Rectal smooth muscle tissue (tissue), 1 donor: ENCODE data around the gene COQ3.

Experiments
- H3K27ac ChIP-seq: one replicate; pipeline ENCODE4 v1.7.0; 2013; ENCODE audit warnings: low read depth, low read length, inconsistent platforms
- H3K27me3 ChIP-seq: one replicate; pipeline ENCODE4 v1.7.0; 2013; ENCODE audit warnings: low read length; ENCODE audit not compliant: control insufficient read depth, insufficient read depth
- H3K36me3 ChIP-seq: one replicate; pipeline ENCODE4 v1.7.0; 2013; ENCODE audit warnings: low read length; ENCODE audit not compliant: control insufficient read depth, insufficient read depth
- H3K4me1 ChIP-seq: one replicate; pipeline ENCODE4 v1.7.0; 2013; ENCODE audit warnings: low read length; ENCODE audit not compliant: control insufficient read depth, insufficient read depth
- H3K4me3 ChIP-seq: one replicate; pipeline ENCODE4 v1.7.0; 2013; ENCODE audit warnings: low read length
- H3K9ac ChIP-seq: one replicate; pipeline ENCODE4 v1.7.0; 2013; ENCODE audit warnings: low read length

Gene COQ3

DNA sequence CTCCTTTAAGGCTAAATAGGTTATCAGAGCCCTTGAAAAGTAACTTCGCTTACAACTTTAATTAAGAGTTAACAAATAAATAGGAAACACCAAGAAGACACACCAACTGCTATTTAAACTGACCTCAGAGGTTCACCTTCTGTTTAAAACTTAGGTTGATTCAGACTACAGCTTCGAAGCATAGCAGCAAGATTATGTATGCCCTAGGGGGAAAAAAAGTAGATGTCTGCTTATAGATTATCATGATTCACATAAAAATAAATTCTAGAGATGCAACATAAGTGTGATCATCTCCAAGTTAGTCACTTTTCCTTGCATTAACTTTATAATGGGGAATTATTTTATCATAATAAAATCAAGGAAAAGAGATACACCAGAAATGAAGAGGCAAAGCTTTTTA lies 22.2 kb upstream of the COQ3 start:
- H3K27ac ChIP-seq, result no peak overlapping the region
- no peaks in the 10 kb centered on the region for H3K27me3 ChIP-seq
- H3K4me3 ChIP-seq, result no peak overlapping the region
- peaks cover 3% of the 10 kb centered on the region for H3K4me1 ChIP-seq
- H3K9ac ChIP-seq, result no peak overlapping the region
- H3K36me3 ChIP-seq, result peaks cover 6% of the 10 kb centered on the region

- Histone ChIP-seq H3K27ac (no peak overlapping the region), H3K4me3 (no peak overlapping the region), H3K4me1 (peaks cover 3% of the 10 kb centered on the region), H3K36me3 (peaks cover 6% of the 10 kb centered on the region), H3K27me3 (no peaks in the 10 kb centered on the region), H3K9ac (no peak overlapping the region)
Observed at GRCh38 chr6:99415446-99415845, 21.5 kb upstream of the COQ3 start.

DNA sequence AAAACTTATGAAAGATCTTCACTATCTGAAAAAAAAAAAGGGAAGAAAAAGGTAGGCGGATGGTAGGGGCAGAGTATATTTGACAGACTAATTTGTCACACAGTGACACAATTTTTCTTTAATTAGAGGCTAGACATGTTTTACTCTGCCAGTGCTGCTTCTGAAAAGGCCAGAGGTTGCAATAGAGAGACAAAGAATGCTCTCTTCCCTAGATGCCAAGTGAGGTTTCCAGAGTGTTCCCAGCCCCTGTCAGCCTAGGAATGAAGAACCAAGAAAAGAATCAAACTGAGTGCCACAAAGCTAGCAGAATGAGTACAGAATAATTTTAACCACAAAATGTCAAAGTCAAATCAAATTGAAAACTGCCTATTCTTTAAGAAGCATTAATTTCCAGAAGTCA lies 18.1 kb upstream of the COQ3 start:
- no peak overlapping the region for H3K27ac ChIP-seq
- H3K36me3 ChIP-seq, result peaks cover 14% of the 10 kb centered on the region
- peaks cover 3% of the 10 kb centered on the region for H3K4me1 ChIP-seq

DNA sequence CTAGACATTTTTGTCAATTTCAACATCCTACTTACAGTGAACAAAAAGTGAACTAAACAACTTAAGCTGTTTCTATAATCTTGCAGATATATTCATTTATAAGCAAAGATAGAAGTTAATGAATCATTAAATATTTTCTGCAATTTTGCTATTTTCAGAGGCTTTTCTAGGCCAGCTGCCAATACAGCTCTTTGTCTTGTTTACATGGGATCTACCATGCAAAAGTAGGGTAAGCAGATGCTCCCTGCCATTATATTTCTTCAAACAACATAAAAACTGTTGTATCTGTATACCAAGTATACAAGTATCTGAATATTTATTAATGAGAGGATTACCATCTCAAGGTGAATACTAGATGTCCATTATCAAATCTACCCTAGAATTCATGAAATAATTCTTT lies 15.7 kb upstream of the COQ3 start:
- no peak overlapping the region for H3K4me3 ChIP-seq
- no peak overlapping the region for H3K9ac ChIP-seq
- peaks cover 3% of the 10 kb centered on the region for H3K4me1 ChIP-seq
- H3K27me3 ChIP-seq, result no peaks in the 10 kb centered on the region
- peaks cover 24% of the 10 kb centered on the region for H3K36me3 ChIP-seq
- no peak overlapping the region for H3K27ac ChIP-seq

More for the DNA sequence above, 18.1 kb upstream of the COQ3 start:
- no peaks in the 10 kb centered on the region for H3K27me3 ChIP-seq
- no peak overlapping the region for H3K9ac ChIP-seq
- H3K4me3 ChIP-seq, result no peak overlapping the region

- H3K36me3 ChIP-seq, result peaks cover 34% of the 10 kb centered on the region
- no peak overlapping the region for H3K9ac ChIP-seq
Observed at GRCh38 chr6:99407076-99407475, 13.1 kb upstream of the COQ3 start.

GRCh38 chr6:99402448-99402847 lies 8.5 kb upstream of the COQ3 start:
- Histone ChIP-seq H3K4me1 (no peaks in the 10 kb centered on the region), H3K4me3 (no peak overlapping the region), H3K9ac (no peak overlapping the region), H3K27ac (no peak overlapping the region), H3K36me3 (peaks cover 40% of the 10 kb centered on the region), H3K27me3 (no peaks in the 10 kb centered on the region)

More at GRCh38 chr6:99407076-99407475, 13.1 kb upstream of the COQ3 start:
- Histone ChIP-seq H3K4me3 (no peak overlapping the region), H3K4me1 (peaks cover 2% of the 10 kb centered on the region), H3K27ac (no peak overlapping the region), H3K27me3 (no peaks in the 10 kb centered on the region)

GRCh38 chr6:99397287-99397686 lies 3.3 kb upstream of the COQ3 start:
- H3K4me3 ChIP-seq, result no peak overlapping the region
- H3K36me3 ChIP-seq, result peaks cover 15% of the 10 kb centered on the region
- H3K27me3 ChIP-seq, result no peaks in the 10 kb centered on the region
- no peak overlapping the region for H3K27ac ChIP-seq
- no peaks in the 10 kb centered on the region for H3K4me1 ChIP-seq
- H3K9ac ChIP-seq, result no peak overlapping the region

GRCh38 chr6:99393366-99393697 lies 663 bp downstream of the COQ3 start:
- peak overlapping the region; percentile 86 for H3K4me3 ChIP-seq
- peak overlapping the region; percentile 57 for H3K9ac ChIP-seq
- H3K36me3 ChIP-seq, result no peaks in the 10 kb centered on the region
- H3K4me1 ChIP-seq, result no peaks in the 10 kb centered on the region
- no peaks in the 10 kb centered on the region for H3K27me3 ChIP-seq
- peak overlapping the region; percentile 86 for H3K27ac ChIP-seq

- no peaks in the 10 kb centered on the region for H3K4me1 ChIP-seq
- H3K36me3 ChIP-seq, result no peaks in the 10 kb centered on the region
- H3K9ac ChIP-seq, result no peak overlapping the region
- H3K4me3 ChIP-seq, result no peak overlapping the region
- H3K27ac ChIP-seq, result no peak overlapping the region
- H3K27me3 ChIP-seq, result no peaks in the 10 kb centered on the region
Observed at GRCh38 chr6:99390896-99391295, 3.1 kb downstream of the COQ3 start.

DNA sequence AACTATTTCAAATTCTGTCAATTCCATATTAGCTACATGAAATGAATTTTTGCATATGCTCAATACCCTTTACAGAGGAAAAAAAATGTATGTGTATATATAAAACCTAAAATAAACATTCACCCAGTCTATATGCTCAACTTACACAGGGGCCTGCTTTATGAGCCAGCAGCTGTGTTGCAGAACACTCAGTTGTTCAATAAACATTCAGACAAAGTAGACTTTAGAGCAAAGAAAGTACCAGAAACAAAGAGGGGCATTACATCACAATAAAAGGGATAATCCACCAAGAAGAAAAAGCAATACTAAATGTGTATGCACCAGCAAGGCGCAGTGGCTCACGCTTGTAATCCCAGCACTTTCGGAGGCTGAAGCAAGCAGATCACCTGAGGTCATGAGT lies 9.5 kb downstream of the COQ3 start:
- no peak overlapping the region for H3K27ac ChIP-seq
- H3K9ac ChIP-seq, result no peak overlapping the region
- no peaks in the 10 kb centered on the region for H3K36me3 ChIP-seq
- H3K4me3 ChIP-seq, result no peak overlapping the region
- H3K27me3 ChIP-seq, result no peaks in the 10 kb centered on the region
- no peaks in the 10 kb centered on the region for H3K4me1 ChIP-seq

DNA sequence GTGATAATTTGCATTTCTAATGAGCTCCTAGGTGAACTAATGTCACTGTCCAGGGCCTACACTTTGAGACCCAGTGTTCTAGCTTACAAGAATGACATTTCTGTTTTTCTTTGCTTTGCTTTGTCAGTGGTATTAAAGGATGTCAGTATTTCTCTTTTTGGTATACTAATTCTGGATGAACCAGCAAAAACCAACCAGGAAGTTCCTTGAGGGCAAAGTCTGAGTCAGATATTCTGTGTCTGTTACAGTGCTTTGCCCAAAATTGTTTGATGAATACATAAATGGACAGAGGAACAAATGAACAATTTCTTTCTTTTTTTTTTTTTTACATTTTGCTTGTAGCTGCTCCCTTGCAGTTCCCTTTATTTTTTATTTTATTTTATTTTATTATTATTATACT lies 15.4 kb downstream of the COQ3 start:
- Histone ChIP-seq H3K27ac (no peak overlapping the region), H3K4me3 (no peak overlapping the region), H3K27me3 (no peaks in the 10 kb centered on the region), H3K36me3 (no peaks in the 10 kb centered on the region), H3K4me1 (no peaks in the 10 kb centered on the region), H3K9ac (no peak overlapping the region)

GRCh38 chr6:99369533-99369932 lies 24.5 kb downstream of the COQ3 start:
- Histone ChIP-seq H3K4me3 (no peak overlapping the region), H3K4me1 (no peaks in the 10 kb centered on the region), H3K9ac (no peak overlapping the region), H3K27ac (no peak overlapping the region), H3K27me3 (no peaks in the 10 kb centered on the region), H3K36me3 (no peaks in the 10 kb centered on the region)

DNA sequence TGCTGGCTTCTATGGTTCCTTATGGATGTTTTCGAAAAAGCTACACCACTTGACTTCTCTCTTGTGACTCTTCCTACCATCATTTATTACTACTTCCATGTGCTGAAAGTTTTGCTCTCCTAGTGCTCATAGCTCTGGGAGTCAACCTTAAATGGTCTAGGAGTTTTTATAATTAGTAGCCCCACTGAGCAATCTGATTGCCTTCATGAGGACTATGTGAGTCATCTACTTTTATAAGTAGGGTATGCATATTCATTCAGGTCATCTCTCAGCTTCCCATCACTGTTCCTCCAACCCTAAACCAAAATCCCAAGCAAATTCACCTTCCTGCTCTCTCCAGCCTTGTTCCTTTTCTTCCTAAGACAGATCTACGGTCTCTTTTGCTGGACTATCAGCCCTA lies 27.1 kb downstream of the COQ3 start:
- Histone ChIP-seq H3K9ac (no peak overlapping the region), H3K36me3 (no peaks in the 10 kb centered on the region), H3K4me1 (no peaks in the 10 kb centered on the region), H3K4me3 (no peak overlapping the region), H3K27ac (no peak overlapping the region), H3K27me3 (no peaks in the 10 kb centered on the region)

DNA sequence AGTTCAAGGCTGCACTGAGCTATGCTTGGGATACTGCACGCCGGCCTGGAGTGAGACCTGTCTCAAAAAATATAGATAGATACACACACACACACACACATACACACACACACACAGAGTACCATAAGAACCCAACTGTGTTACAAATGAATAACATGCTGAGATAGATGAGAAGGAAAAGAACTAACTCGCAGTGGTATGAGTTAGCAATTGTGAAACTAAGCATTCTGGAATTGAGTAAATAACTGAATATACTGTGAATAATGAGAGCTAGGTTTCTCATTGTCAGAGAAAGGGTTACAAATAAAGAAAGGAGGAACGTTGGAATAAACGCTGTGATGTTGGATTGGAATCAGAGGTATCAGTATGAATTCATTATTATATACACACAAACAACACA lies 30.0 kb downstream of the COQ3 start:
- Histone ChIP-seq H3K27ac (no peak overlapping the region), H3K36me3 (no peaks in the 10 kb centered on the region), H3K27me3 (no peaks in the 10 kb centered on the region), H3K4me3 (no peak overlapping the region), H3K4me1 (no peaks in the 10 kb centered on the region), H3K9ac (no peak overlapping the region)
